HG03135 (cell line): Measurements from ENCODE around the gene P2RX7.
"Not testable (repeated sequence)": the region's sequence is repeated elsewhere in the genome, so short reads cannot be mapped to it uniquely, and the experiment has no call there.

Experiments used
- ATAC-seq: cut with Tn5 transposase; IDR thresholded peaks from one replicate; pipeline ENCODE4 v1.9.1; 2021; ENCODE audit warnings: mild to moderate bottlenecking, moderate library complexity; ENCODE audit not compliant: unreplicated experiment

Gene P2RX7

DNA sequence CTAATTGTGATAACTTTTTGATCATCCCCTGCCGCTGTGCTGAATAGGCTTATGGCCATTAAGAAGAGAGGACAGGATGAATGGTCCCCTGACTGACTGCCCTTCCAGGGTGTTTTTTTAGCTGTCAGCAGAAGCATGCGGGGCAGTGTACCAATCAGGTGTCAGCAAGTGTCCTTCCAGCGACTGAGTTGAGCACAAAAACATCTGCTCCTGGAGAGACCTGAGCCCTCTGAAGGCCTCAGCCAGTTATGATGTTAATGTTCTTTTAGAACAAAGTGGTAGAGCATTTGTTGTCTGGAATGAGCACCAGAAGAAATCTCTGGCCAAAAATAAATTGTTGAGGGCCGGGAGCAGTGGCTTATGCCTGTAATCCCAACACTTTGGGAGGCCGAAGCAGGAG, 37.5 kb downstream of the P2RX7 start:
- ATAC-seq: no peak

DNA sequence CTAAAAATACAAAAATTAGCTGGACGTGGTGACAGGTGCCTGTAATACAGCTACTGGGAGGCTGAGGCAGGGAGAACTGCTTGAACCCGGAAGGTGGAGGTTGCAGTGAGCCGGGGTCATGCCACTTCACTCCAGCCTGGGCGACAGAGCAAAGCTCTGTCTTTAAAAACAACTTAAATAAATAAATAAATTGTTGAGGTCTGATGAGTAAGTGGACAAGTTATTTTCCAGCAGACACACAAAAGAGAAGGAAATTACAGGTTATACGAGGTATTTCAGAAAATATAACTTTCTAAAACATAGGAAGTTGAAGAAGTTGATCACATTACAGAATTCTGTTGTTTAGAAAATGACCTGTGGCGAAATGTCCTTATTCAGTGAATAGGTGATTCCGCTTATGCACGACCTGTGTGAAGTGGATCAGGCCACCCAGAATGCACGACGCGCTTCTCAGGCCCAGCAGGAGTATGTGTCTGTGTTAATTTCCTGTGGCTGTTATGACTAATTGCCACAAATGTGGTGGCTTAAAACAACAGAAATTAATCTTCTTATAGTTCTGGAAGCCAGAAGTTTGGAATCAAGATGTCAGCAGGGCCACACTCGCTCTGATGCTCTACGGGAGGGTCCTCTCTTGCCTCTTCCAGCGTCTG, 38.1 kb downstream of the P2RX7 start:
- no peak for ATAC-seq

DNA sequence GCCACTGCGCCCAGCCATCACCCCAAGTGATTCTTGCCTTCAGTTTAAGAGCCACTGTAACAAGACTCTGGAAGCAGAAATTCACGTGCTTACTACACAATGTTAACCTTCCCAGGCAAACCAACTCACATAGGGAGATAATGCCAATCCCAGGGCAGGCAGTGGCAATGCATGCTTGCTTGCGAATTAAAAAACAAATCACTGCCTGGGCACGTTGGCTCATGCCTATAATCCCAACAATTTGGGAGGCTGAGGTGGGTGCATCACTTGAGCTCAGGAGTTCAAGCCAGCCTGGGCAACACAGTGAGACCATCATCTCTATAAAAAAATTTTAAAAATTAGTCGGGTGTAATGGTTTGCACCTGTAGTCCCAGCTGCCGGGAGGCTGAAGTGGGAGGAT, 39.5 kb downstream of the P2RX7 start:
- ATAC-seq: no peak

DNA sequence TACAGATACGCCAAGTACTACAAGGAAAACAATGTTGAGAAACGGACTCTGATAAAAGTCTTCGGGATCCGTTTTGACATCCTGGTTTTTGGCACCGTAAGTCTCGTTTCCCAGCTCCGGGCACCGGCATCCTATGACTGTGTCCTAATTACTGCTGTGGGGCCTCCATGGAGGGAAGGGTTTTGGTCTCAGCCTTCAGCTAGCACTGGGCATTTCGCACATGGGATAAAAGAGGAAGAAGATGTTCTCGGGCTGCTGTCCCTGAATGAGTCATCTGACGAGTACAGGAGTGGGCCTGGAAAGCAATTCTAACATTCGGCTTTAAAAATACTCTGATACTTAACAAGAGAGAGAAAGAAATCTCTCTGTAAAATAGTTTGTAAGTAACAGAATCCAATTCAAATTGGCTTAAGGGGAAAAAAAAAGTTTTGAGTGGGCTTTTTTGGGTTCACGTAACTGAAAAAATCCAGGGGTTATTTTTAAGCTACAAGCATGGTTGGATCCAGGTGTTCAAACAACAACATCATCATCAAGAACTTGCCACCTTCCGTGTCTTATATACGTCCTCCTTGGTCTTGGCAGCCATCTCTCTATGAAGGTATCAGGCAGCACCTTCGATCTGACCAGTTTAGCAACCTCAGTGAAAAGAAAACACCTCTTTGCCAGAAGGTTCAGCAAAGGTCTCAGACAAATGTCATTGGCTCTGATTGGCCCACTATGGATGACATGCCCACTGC, 42.9 kb downstream of the P2RX7 start:
- ATAC-seq: no peak

DNA sequence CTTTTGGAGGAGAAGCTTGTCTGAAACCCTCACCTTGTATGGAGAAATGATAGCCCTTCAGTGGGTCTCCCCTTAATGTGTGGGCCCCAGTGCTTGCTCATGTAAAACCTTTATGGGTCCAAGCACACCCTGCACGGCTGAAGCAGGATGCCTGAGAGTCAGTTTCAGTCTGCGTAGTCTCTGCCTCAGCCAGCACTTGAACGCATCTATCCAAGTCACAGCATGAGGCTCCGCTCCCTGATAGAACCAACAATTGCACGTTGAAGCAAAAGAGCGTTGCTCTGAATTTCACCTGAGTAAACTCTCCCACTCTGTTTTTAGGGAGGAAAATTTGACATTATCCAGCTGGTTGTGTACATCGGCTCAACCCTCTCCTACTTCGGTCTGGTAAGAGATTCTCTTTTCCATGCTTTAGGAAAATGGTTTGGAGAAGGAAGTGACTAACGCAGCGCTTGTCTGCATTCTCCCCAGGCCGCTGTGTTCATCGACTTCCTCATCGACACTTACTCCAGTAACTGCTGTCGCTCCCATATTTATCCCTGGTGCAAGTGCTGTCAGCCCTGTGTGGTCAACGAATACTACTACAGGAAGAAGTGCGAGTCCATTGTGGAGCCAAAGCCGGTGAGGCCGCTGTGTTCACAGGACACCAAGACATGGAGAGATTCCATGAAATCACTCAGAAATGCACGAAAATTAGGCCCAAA, 44.3 kb downstream of the P2RX7 start:
- ATAC-seq: no peak

DNA sequence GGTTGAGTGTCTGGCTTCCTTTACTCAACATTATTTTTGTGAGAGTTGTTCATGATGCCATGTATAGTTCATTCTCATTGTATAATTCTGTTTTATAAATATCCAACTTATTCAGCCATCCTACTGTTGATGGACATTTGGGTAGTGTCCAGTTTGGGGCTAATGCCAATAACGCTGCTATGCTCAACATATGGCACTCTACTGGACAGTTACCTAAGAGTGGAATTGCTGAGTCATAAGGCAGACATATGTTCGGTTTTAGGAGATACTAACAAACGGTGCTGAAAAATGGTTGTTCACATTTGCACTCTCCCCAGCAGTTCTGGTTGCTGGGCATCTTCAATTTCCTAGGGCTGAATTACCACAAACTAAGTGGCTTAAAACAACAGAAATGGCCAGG, 48.5 kb downstream of the P2RX7 start:
- ATAC-seq: no peak

DNA sequence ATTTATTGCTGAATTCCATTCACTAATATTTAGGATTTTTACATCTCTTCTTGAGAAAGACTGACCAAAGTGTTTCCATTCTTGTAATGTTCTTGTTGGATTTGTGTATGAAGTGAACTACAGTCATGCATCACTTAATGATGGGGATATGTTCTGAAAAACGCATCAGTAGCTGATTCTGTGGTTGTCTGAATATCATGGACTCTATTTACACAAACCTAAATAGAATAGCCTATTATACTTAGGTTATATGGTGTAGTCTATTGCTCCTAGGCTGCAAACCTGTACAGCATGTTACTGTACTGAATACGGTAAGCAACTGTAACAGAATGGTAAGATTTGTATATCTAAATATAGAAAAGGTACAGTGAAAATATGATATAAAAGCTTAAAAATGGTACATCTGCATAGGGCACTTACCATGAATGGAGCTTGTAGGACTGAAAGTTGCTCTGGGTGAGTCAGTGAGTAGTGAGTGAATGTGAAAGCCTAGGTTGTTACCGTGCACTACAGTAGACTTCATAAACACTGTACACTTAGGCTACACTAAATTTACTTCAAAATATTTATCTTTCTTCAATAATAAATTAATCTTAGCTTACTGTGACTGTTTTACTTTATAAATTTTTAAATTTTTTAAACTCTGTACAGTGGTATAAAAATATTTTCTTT, 49.7 kb downstream of the P2RX7 start:
- ATAC-seq: no peak

DNA sequence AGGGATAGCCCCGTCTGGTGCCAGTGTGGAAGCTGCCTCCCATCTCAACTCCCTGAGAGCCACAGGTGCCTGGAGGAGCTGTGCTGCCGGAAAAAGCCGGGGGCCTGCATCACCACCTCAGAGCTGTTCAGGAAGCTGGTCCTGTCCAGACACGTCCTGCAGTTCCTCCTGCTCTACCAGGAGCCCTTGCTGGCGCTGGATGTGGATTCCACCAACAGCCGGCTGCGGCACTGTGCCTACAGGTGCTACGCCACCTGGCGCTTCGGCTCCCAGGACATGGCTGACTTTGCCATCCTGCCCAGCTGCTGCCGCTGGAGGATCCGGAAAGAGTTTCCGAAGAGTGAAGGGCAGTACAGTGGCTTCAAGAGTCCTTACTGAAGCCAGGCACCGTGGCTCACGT, 51.7 kb downstream of the P2RX7 start:
- no peak for ATAC-seq

DNA sequence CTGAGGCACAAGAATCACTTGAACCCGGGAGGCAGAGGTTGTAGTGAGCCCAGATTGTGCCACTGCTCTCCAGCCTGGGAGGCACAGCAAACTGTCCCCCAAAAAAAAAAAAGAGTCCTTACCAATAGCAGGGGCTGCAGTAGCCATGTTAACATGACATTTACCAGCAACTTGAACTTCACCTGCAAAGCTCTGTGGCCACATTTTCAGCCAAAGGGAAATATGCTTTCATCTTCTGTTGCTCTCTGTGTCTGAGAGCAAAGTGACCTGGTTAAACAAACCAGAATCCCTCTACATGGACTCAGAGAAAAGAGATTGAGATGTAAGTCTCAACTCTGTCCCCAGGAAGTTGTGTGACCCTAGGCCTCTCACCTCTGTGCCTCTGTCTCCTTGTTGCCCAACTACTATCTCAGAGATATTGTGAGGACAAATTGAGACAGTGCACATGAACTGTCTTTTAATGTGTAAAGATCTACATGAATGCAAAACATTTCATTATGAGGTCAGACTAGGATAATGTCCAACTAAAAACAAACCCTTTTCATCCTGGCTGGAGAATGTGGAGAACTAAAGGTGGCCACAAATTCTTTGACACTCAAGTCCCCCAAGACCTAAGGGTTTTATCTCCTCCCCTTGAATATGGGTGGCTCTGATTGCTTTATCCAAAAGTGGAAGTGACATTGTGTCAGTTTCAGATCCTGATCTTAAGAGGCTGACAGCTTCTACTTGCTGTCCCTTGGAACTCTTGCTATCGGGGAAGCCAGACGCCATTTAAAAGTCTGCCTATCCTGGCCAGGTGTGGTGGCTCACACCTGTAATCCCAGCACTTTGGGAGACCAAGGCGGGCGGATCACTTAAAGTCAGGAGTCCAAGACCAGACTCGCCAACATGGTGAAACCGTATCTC, 52.6 kb downstream of the P2RX7 start:
- no peak for ATAC-seq

DNA sequence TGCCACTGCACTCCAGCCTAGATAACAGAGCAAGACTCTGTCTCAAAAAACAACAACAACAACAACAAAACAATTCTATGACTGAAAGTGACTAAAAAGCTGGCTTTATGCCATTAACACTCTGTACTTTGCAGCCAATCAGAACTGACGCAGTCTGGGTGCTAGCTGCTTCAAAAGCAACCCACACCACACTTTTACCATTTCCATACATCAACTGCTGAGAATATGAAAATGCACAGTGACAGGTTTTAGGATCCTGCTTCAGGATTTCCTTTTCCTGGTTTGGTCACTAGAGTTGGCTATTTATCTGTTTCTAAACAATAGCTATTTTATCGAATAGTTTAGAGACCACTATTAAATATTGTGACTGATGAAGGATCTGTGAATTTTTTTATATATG, 54.1 kb downstream of the P2RX7 start:
- ATAC-seq: no peak

DNA sequence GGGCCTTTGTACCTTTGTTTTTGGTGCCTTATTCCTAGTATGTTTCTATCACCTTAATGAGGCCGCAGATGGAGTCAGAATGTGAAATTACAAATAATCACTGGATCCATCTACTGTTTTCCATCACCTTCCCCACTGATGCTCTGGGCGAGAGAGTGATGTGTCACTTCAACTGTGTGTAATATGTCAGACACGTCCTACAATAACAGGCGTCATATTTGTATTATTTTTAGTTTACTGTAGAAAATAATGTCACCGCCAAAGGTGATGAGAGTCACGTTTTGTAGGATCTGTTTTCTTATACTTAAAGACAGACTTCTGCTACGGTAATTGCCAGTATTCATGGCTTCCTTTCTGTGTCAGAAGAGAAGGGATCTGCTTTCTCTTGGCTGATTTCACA, 54.8 kb downstream of the P2RX7 start:
- ATAC-seq: no peak

DNA sequence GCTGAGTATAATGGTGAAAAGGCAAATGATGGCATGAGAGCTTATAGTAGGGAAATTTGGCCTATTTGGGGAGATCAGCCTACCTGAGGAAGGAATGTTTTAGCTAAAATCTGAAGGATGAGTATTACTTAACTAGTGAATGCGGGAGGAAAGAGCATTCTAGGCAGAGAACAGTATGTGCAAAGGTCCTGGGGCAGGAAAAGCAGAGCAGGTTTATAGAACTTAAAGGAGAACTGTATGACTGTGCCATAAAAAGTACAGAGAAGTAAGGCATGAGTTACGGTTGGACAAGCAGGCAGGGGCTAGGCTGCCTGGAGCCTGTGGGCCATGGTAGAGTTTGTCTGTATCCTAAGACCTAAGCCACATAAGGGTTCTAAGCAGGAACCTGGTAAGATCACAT, 55.6 kb downstream of the P2RX7 start:
- no peak for ATAC-seq

DNA sequence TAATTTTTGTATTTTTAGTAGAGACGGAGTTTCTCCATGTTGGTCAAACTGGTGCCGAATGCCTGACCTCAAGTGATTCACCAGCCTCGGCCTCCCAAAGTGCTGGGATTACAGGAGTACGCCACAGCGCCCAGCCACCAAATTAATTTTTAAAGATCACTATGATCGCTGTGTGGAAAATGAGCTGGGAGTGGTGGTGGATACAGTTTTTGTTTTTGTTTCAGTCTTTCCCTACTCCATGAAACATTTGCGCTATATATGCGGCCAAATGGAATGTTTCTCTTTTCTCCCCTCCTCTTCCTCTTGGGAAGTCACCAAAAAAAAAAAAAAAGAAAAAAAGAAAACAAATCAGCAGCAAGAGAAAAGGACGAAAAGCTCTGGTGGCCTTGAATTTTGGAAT, 56.5 kb downstream of the P2RX7 start:
- no peak for ATAC-seq

DNA sequence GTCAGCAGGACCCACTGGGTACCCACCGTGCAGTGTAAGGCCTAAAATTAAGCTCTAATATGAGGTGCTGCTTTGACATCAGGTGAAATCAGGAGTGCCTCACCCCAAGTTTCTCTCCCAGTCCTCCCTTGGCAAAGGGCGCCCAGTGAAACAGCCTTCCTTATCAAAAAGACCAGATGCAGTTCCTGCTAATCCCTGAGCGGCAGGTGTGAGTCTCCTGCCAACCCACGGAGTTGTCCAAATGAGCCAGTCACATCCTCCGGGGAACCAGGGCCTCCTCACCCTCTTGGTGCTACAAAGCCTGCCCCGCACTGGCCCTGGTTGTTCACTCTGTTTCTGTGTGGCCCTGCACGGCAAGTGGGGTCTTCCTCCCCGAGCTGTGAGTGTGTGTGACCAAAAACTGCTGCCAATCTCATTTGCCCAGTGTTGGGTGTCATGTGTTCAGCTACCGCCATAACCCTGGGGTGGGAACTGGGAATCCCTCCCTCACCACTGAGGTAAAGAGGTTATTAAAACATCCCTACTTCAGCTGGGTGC, 57.0 kb downstream of the P2RX7 start:
- no peak for ATAC-seq

DNA sequence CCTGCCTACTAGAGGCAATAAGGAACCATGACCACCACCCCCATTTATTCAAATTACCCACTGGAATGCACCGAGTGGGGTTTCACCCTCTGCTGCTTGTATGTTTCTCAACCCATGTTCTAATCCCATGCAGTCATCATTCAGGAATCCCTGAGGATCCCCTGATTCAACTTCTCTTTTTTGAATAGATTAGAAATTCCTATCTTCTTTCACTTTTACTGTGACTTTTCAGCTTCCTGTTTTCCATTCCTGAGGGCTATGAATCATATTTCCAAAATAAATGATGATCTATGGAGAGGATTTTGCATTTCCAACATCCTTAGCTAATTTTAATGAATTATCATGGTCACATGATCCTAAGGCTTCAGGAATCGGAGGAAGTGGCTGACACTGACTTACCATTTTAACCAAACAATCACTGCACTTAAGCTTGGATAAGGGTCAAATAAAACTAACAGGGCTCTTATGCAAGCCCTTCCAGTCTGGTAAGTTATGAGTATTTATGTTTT, 57.9 kb downstream of the P2RX7 start:
- ATAC-seq: no peak

DNA sequence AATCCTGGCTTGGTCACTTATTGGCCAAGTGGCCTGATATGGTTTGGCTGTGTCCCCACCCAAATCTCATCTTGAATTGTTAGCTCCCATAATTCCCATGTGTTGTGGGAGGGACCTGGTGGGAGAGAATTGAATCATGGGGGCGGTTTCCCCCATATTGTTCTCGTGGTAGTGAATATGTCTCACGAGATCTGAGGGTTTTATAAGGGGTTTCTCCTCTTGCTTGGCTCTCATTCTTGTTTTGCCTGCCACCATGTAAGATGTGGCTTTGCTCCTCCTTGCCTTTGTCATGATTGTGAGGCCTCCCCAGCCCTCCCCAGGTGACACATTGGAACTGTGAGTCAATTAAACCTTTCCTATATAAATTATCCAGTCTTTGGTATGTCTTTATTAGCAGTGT, 58.5 kb downstream of the P2RX7 start:
- no peak for ATAC-seq

DNA sequence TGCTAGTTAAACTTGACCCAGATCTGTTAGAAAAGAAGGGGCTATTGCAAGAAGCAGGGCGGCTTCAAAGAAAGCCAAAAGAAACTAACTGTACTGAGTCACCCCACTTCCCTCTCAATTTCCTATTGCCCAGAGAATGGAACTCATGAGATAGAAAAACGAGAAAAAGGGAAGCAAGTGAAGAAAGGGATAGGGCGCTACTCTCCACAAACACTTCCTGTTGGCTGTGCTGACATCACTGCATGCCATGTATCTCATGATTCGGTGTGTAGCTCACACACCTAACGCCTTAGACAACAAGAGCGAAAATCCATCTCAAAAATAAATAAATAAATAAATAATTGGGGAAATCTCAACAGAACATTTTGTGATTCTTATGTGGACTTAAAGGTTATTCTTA, 64.2 kb downstream of the P2RX7 start:
- no peak for ATAC-seq

DNA sequence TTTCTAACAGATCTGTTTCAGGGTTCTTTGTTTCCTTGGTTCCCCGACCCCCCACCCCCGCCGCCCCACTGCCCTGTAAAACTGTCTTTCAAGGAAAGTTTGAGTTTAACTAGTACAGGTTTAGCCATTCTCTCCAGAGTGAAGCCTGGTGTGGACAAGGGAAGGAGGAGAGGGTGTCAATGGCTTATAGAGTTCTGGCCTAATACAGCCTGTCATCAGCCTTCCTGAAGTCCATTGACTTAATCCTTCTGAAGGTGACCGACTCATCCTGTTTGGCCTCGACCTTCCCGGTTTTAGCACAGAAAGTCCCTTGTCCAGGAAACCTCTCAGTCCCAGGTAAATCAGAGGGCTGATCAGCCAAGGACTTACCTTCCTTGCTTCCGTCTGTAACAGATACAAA, 66.3 kb downstream of the P2RX7 start:
- no peak for ATAC-seq

DNA sequence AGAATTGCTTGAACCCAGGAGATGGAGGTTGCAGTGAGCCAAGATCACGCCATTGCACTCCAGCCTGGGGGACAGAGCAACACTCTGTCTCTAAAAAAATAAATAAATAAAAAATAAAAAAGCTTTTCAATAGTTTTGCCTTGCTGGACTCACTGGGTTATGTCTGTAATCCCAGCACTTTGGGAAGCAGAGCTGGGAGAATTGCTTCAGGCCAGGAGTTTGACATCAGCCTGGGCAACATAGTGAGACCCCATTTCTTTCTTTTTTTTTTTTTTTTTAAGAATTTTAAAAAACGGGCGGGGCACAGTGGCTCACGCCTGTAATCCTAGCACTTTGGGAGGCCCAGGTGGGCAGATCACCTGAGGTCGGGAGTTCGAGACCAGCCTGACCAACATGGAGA, 68.5 kb downstream of the P2RX7 start:
- ATAC-seq: not testable (repeated sequence)
